Activated naive CD8-positive, alpha-beta T cell treated with anti-CD3 and anti-CD28 coated beads for 36 hours (primary cell): Measurements from ENCODE around the gene ZSCAN1. TPM values are rescaled to one million over a fixed set of nuclear protein-coding genes. Genes with fewer than 3 reads are reported as not detected.

ENCODE experiments used
- DNase-seq: peaks from one replicate; pipeline ENCODE4 v3.0.0; 2021
- H3K27ac Mint-ChIP-seq: one replicate; pipeline ENCODE4 v1.8.0; 2022; ENCODE audit warnings: mild to moderate bottlenecking, moderate library complexity, mixed read lengths
- H3K27me3 Mint-ChIP-seq: one replicate; pipeline ENCODE4 v1.8.0; 2022; ENCODE audit warnings: mild to moderate bottlenecking, mixed read lengths
- H3K36me3 Mint-ChIP-seq: one replicate; pipeline ENCODE4 v1.8.0; 2021; ENCODE audit warnings: mild to moderate bottlenecking, mixed read lengths
- H3K4me1 Mint-ChIP-seq: one replicate; pipeline ENCODE4 v1.8.0; 2021; ENCODE audit warnings: mixed read lengths
- H3K4me3 Mint-ChIP-seq: one replicate; pipeline ENCODE4 v1.8.0; 2022; ENCODE audit warnings: mild to moderate bottlenecking, moderate library complexity, mixed read lengths
- H3K9me3 Mint-ChIP-seq: one replicate; pipeline ENCODE4 v1.8.0; 2022; ENCODE audit warnings: mixed read lengths
- total RNA-seq, 2 experiments: library from RNA; stranded (reverse); gene quantifications; one replicate each; pipeline ENCODE4 v1.2.3, GENCODE V29; 2021

Gene ZSCAN1
- total RNA-seq, 2 experiments from 2014 or later: not detected

DNA sequence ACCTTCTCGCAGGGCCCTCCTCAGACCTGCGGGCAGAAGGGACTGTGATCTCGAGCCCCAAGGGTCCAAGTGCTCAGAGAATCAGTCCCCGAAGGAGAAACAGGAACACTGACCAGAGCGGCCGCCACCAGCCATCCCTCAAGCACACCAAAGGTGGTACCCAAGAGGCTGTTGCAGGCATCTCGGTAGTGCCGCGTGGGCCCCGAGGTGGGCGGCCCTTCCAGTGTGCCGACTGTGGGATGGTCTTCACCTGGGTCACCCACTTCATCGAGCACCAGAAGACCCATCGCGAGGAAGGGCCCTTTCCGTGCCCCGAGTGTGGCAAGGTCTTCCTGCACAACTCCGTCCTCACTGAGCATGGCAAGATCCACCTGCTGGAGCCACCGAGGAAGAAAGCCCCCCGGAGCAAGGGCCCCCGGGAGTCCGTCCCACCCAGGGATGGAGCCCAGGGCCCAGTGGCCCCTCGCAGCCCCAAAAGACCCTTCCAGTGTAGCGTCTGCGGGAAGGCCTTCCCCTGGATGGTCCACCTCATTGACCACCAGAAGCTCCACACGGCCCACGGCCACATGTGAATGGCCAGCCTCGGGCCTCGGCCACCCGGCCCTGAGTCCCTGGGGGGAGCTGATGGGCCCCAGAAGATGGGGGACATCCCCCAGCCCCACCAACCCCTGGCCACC is 19.8 kb downstream of the ZSCAN1 start:
- Mint-ChIP-seq H3K4me1 (no peaks in the 10 kb centered on the region), H3K27ac (no peak overlapping the region), H3K27me3 (peaks cover 19% of the 10 kb centered on the region)

DNA sequence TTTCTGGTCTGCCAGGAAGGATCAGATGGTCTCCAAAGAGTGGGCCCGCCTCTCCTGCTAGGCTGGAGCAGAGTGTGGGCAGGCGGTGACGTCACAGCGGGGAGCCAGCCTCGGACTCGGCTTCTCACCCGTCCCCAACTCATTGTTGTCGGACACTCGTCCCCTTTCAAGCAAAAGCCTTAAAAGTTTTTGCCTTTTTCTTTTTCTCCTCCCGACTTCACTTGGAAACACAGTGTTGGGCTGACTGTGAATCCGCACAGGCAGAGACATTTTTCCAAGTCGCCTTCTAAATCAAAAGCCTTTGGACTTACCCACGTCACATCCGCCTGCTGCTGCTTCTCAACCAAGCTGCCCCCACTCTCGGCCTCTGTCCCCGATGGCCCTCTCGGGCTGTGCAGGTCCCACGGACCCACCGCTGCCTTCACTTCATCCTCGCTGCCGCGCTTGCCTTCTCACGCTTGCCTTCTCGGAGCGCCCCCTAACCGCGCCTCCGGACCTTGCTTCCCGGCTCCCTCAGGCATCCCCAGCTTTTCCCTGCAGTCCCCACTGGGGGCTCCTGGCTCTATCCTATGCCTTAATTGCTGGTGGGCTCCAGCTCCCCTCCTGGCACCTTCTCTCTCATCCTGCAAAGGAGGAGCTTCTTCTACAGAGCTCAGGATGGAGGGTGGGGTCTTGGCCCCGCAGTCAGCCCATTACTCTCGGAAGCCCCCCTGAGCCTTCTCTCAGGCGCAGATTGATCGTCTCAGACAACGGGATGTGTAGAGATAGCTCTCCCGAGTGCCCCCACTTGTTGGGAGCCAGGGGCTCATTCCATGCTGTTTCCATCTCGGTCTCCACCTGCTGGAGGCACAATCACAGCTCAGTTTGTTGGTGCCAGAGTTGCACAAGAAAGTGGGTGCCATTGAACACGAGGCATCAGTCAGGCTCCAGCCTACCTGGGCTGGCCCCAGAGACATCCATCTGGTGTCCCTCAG is 21.4 kb downstream of the ZSCAN1 start:
- Mint-ChIP-seq H3K27me3 (peaks cover 19% of the 10 kb centered on the region), H3K4me3 (peak overlapping the region; percentile 37), H3K4me1 (peaks cover 4% of the 10 kb centered on the region), H3K27ac (no peak overlapping the region), H3K36me3 (peaks cover 32% of the 10 kb centered on the region), H3K9me3 (peaks cover 42% of the 10 kb centered on the region)
- DNase-seq: no peak

More for the DNA sequence above, 19.8 kb downstream of the ZSCAN1 start:
- DNase-seq: no peak
- peaks cover 25% of the 10 kb centered on the region for H3K36me3 Mint-ChIP-seq
- H3K9me3 Mint-ChIP-seq: peaks cover 50% of the 10 kb centered on the region
- no peak overlapping the region for H3K4me3 Mint-ChIP-seq

GRCh38 chr19:58056261-58056660 is 22.4 kb downstream of the ZSCAN1 start:
- DNase-seq: no peak
- Mint-ChIP-seq H3K4me1 (peaks cover 4% of the 10 kb centered on the region), H3K4me3 (no peak overlapping the region), H3K27me3 (peaks cover 19% of the 10 kb centered on the region), H3K9me3 (peaks cover 38% of the 10 kb centered on the region), H3K36me3 (peaks cover 40% of the 10 kb centered on the region), H3K27ac (no peak overlapping the region)

- no peak for DNase-seq
These were observed 23.0 kb downstream of the ZSCAN1 start for GRCh38 chr19:58056861-58057260.

GRCh38 chr19:58058467-58058866 is 24.6 kb downstream of the ZSCAN1 start:
- Mint-ChIP-seq H3K4me1 (peaks cover 4% of the 10 kb centered on the region), H3K36me3 (peaks cover 57% of the 10 kb centered on the region), H3K9me3 (peaks cover 36% of the 10 kb centered on the region), H3K27ac (peak overlapping the region; percentile 89), H3K4me3 (peak overlapping the region; percentile 78), H3K27me3 (peaks cover 19% of the 10 kb centered on the region)
- no peak for DNase-seq

More at GRCh38 chr19:58056861-58057260, 23.0 kb downstream of the ZSCAN1 start:
- no peak overlapping the region for H3K27ac Mint-ChIP-seq
- peaks cover 4% of the 10 kb centered on the region for H3K4me1 Mint-ChIP-seq
- H3K4me3 Mint-ChIP-seq: no peak overlapping the region
- H3K9me3 Mint-ChIP-seq: peaks cover 35% of the 10 kb centered on the region
- peaks cover 19% of the 10 kb centered on the region for H3K27me3 Mint-ChIP-seq
- H3K36me3 Mint-ChIP-seq: peaks cover 43% of the 10 kb centered on the region

DNA sequence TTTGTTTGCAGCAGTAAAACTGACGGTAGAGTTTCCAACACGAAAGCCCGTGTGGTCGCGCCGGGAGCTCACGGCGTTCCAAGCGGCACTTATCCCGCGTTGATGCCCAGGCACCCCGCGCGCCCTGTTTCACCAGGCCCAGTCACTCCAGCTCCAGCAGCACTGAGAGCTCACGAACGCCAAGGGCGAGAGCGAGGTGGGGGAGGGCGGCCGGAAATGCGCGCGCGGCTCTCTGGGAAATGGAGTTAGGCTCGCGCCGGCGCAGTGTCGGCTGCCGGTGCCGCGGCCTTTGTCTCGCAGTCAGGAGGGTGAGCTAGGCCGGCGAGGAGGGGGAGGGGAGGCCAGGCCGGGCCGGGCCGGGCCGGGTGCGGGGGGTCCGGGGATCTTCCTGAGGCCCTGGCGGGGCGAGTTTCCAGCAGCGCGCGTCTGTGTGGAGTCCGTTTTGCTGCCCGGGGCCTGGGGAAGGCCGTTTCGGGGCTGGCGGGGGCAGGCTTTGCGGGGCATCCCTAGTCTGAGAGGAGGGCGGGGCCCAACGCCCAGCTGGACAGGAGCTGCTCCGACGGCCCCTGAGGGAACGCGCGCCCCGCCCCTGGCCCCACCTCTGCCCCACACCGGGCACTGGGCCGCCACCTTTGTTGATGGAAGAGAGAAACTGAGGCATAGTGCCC is 25.3 kb downstream of the ZSCAN1 start, which contains the start of gene ZNF135:
ZNF135 (plus strand) TSS at position 280 of the 668 bp plus-strand sequence. CDS start 721 bp downstream, outside the sequence.
- Mint-ChIP-seq H3K27ac (peak within 1 kb of the TSS; percentile 89), H3K4me3 (peak within 1 kb of the TSS; percentile 78), H3K9me3 (peaks cover 39% of the 10 kb centered on the region), H3K4me1 (peaks cover 4% of the 10 kb centered on the region), H3K27me3 (peaks cover 19% of the 10 kb centered on the region), H3K36me3 (peaks cover 64% of the 10 kb centered on the region)
- peak; percentile 86 for DNase-seq

DNA sequence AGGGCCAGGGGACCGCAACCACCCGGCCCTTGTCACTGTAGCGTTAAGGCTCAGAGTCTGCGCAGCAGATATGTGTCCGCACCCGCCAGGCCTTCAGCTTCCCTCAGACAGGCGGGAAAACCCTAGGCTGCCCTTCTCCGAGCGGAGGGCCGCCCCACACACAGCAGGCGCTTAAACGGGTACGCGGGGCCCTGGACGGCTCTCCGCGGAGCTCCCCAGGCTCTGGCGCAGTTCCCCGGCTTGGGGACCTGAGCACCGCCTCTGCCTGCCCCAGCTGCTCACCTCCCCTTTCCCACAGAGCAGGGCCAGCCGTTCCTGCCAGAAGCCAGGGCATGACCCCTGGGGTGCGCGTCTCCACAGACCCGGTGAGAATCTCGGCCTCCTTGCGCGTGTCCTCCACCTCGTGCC is 25.9 kb downstream of the ZSCAN1 start:
- H3K27me3 Mint-ChIP-seq: peaks cover 16% of the 10 kb centered on the region
- H3K36me3 Mint-ChIP-seq: peaks cover 67% of the 10 kb centered on the region
- H3K4me3 Mint-ChIP-seq: peak overlapping the region; percentile 78
- peaks cover 4% of the 10 kb centered on the region for H3K4me1 Mint-ChIP-seq
- peaks cover 39% of the 10 kb centered on the region for H3K9me3 Mint-ChIP-seq
- H3K27ac Mint-ChIP-seq: peak overlapping the region; percentile 89
- no peak for DNase-seq

GRCh38 chr19:58060231-58060630 is 26.4 kb downstream of the ZSCAN1 start:
- peak overlapping the region; percentile 78 for H3K4me3 Mint-ChIP-seq
- peaks cover 4% of the 10 kb centered on the region for H3K4me1 Mint-ChIP-seq
- H3K27ac Mint-ChIP-seq: peak overlapping the region; percentile 54
- no peak for DNase-seq
- peaks cover 39% of the 10 kb centered on the region for H3K9me3 Mint-ChIP-seq
- peaks cover 68% of the 10 kb centered on the region for H3K36me3 Mint-ChIP-seq
- H3K27me3 Mint-ChIP-seq: peaks cover 11% of the 10 kb centered on the region

- no peak overlapping the region for H3K27ac Mint-ChIP-seq
- H3K36me3 Mint-ChIP-seq: peaks cover 90% of the 10 kb centered on the region
- no peaks in the 10 kb centered on the region for H3K27me3 Mint-ChIP-seq
- H3K4me1 Mint-ChIP-seq: peaks cover 3% of the 10 kb centered on the region
- DNase-seq: no peak
- no peak overlapping the region for H3K4me3 Mint-ChIP-seq
- peaks cover 54% of the 10 kb centered on the region for H3K9me3 Mint-ChIP-seq
These were observed 29.9 kb downstream of the ZSCAN1 start for GRCh38 chr19:58063712-58064111.

- Mint-ChIP-seq H3K4me3 (no peak overlapping the region), H3K36me3 (peaks cover 76% of the 10 kb centered on the region), H3K27ac (no peak overlapping the region), H3K9me3 (peaks cover 65% of the 10 kb centered on the region), H3K27me3 (no peaks in the 10 kb centered on the region), H3K4me1 (no peaks in the 10 kb centered on the region)
- no peak for DNase-seq
These were observed 33.6 kb downstream of the ZSCAN1 start for GRCh38 chr19:58067240-58067912.

DNA sequence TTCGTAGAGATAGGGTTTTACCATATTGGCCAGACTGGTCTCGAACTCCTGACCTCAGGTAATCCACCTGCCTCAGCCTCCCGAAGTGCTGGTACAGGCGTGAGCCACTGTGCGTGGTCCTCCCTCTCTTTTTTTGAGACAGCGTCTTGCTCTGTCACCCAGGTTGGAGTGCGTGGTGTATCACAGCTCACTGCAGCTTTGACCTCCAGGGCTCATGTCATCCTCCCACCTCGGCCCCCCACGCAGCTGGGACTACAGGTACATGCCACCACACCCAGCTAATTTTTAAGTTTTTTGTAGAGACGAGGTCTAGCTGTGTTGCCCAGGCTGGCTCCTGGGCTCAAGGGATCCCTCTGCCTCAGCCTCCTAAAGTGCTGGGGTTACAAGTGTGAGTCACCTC is 46.0 kb downstream of the ZSCAN1 start:
- H3K27me3 Mint-ChIP-seq: no peaks in the 10 kb centered on the region
- DNase-seq: no peak
- no peak overlapping the region for H3K27ac Mint-ChIP-seq
- no peak overlapping the region for H3K4me3 Mint-ChIP-seq
- H3K36me3 Mint-ChIP-seq: peaks cover 49% of the 10 kb centered on the region
- H3K4me1 Mint-ChIP-seq: no peaks in the 10 kb centered on the region
- H3K9me3 Mint-ChIP-seq: peaks cover 35% of the 10 kb centered on the region

GRCh38 chr19:58083021-58083420 is 49.2 kb downstream of the ZSCAN1 start:
- no peak overlapping the region for H3K4me3 Mint-ChIP-seq
- H3K36me3 Mint-ChIP-seq: peaks cover 65% of the 10 kb centered on the region
- DNase-seq: no peak
- no peak overlapping the region for H3K27ac Mint-ChIP-seq
- peaks cover 31% of the 10 kb centered on the region for H3K9me3 Mint-ChIP-seq
- no peaks in the 10 kb centered on the region for H3K27me3 Mint-ChIP-seq
- H3K4me1 Mint-ChIP-seq: no peaks in the 10 kb centered on the region

DNA sequence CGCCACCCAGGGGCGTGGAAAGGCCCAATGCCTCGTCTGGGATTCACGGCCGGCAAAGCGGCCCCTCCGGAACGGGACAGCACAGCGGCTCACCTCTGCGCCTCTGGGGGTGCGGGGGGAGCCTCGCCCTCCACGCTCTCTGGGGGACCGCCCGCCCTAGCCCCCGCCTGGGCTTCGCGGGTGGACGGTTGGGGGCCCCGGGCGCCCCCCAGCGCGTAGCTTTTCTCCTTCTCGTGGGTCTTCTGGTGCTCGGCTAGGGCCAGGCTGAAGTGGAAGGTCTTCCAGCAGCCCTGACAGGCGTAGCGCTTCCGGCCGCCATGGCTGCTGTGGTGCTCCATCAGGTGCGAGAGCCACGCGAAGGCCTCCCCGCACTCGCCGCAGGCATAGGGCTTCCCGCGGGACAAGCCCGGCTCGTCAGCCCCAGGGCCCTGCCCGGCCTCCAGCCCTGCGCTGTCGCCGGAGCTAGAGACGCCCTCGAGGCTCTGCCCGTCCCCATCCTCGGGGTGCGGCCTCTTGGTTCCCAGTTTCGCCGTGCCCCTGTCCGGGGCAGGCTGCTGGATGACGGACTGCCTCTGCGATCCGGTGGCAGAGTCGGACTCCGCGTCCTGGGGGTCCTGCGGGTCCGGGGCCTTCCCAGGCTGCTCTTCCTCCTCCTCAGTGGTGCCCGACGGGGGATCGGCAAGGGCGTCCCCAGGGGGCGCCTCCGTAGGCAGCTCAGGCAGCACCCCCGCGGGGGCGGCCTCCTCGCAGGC is 50.9 kb downstream of the ZSCAN1 start:
- DNase-seq: no peak
- Mint-ChIP-seq H3K4me1 (no peaks in the 10 kb centered on the region), H3K36me3 (peaks cover 72% of the 10 kb centered on the region), H3K27ac (no peak overlapping the region), H3K4me3 (no peak overlapping the region), H3K9me3 (peaks cover 29% of the 10 kb centered on the region), H3K27me3 (no peaks in the 10 kb centered on the region)
